MM.1S (cell line): ENCODE data around the gene FOXL2.

Experiments
- CTCF ChIP-seq: fragments of 300-600 bp; sonication (generic); IDR thresholded peaks from 2 replicates; pipeline ENCODE4 v1.5.1; 2016; ENCODE audit warnings: antibody characterized with exemption, low read length, mixed read lengths
- EZH2 ChIP-seq: fragments of 300-600 bp; sonication (generic); optimal IDR thresholded peaks from 2 replicates; pipeline ENCODE3; 2017; ENCODE audit warnings: low read depth, mild to moderate bottlenecking, antibody characterized with exemption, low read length, mixed read lengths

- no peak for TF ChIP-seq CTCF
- no peak for TF ChIP-seq EZH2
Observed at GRCh38 chr3:138987181-138987580, 40.2 kb upstream of the FOXL2 start.
